HG03135 (cell line): ENCODE results near the gene GADD45B.
"Not testable (repeated sequence)": the region's sequence is repeated elsewhere in the genome, so short reads cannot be mapped to it uniquely, and the experiment has no call there.

Experiments used
- ATAC-seq: cut with Tn5 transposase; IDR thresholded peaks from one replicate; pipeline ENCODE4 v1.9.1; 2021; ENCODE audit warnings: mild to moderate bottlenecking, moderate library complexity; ENCODE audit not compliant: unreplicated experiment

The GADD45B gene

DNA sequence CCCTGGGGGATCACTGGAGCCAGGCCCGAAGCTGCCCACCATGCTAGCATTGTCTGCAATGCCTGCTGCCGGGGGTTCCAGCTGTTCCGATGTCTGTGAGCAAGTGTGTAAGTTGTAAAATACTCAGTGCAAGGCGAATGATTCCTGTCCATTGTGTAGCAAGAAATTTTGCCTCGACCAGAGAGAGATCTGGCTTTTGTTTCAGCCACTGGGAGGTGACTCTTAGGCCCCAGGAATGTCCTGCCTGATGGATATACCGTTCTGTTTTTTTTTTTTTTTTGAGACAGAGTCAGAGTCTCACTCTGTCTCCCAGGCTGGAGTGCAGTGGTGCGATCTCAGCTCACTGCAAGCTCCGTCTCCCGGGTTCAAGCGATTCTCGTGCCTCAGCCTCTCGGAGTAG, 7.3 kb upstream of the GADD45B start:
- no peak for ATAC-seq

DNA sequence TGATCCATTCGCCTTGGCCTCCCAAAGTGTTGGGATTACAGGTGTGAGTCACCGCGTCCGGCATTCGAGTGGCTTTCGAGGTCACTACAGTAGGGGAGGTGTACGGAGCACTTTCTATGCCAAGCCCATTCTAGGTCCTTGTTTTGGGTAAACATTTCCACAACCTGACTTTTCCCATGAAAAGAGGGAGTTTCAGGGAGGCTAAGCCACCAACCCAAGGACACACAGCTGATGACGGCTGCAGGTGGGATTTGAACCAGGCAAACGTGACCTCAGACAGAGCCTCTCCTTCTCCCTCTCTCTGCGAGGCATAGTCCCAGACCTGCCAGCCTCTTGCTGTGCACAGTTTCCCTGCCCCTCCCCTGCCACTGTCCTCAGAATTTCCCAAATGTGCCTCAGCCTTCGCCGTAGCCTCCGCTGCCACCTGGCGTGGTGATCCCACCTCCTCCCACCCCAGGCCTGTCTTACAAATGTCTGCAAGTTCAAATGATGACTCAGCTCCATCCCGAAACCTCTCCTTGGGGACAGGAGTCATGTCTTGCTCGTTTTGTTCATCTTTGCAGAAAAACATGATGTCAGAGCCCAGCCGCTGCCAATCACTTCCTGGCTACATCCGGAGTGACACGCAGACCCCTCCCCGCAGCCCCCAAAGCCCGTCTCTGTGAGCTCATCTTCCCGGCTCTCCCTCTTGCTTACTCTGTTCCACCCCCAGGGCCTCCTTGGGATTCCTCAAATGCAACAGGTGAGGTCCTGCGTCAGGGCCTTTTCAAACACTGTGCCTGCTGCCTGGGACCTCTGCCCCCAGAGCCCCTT, 6.6 kb upstream of the GADD45B start:
- ATAC-seq, result no peak

- ATAC-seq, result not testable (repeated sequence)
These were observed 6.1 kb upstream of the GADD45B start for GRCh38 chr19:2469915-2470200.

- ATAC-seq, result peak; percentile 24
These were observed 1.5 kb upstream of the GADD45B start for GRCh38 chr19:2474232-2475017.

DNA sequence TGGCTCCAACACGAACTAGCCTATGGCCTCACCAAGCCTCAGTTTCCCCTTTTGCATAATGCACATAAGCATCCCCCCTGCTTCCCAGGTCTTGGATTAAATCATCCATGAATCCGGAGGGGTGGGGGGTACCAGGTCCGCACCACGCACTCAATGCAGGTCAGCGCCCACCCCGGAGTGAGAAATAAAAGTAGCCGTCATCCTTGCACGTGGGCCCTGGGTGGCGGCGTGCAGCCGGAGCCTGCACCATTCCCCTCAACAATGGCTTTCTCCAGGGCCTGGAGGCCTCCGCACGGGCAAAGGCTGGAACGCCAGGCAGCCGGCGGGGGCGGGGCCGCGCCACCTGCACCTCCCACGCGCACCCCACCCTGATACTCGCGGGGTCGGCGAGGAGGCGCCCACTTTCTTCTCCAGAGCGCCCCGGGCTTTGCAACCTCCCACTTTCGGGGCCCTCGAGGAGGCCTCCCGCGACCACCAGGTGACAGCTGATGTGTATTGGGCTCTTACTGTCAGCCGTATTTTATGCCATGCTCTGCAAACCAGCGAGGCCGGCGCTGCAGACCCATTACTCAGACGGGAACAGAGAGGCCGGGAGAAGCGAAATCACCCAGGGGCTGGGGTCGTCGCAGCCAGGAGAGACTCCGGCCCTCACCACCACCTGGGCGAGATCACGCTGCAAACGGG, 767 bp upstream of the GADD45B start:
- peak; percentile 8 for ATAC-seq

- no peak for ATAC-seq
These were observed 669 bp downstream of the GADD45B start for GRCh38 chr19:2476451-2477140.

DNA sequence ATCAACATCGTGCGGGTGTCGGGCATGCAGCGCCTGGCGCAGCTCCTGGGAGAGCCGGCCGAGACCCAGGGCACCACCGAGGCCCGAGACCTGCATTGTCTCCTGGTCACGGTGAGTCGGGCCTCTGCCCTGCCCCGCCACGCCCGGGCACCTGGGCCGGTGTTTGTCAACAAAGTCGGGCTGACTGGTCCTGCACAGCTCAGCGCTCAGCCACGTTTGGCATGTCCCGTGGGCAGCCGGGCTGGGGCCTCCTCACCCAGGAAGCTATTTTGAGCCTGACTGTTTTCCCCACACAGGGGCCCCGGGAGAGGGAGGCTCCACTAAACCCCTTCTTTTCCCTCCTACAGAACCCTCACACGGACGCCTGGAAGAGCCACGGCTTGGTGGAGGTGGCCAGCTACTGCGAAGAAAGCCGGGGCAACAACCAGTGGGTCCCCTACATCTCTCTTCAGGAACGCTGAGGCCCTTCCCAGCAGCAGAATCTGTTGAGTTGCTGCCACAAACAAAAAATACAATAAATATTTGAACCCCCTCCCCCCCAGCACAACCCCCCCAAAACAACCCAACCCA, 1.3 kb downstream of the GADD45B start:
- ATAC-seq, result no peak

DNA sequence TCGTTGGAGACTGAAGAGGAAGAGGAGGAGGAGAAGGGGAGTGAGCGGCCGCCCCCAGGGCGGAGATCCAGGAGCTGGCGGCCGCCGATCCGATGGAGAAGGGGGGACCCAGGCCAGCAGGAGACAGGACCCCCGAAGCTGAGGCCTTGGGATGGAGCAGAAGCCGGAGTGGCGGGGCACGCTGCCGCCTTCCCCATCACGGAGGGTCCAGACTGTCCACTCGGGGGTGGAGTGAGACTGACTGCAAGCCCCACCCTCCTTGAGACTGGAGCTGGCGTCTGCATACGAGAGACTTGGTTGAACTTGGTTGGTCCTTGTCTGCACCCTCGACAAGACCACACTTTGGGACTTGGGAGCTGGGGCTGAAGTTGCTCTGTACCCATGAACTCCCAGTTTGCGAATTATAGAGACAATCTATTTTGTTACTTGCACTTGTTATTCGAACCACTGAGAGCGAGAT, 1.8 kb downstream of the GADD45B start:
- no peak for ATAC-seq

- no peak for ATAC-seq
These were observed 2.4 kb downstream of the GADD45B start for GRCh38 chr19:2478278-2478755.

DNA sequence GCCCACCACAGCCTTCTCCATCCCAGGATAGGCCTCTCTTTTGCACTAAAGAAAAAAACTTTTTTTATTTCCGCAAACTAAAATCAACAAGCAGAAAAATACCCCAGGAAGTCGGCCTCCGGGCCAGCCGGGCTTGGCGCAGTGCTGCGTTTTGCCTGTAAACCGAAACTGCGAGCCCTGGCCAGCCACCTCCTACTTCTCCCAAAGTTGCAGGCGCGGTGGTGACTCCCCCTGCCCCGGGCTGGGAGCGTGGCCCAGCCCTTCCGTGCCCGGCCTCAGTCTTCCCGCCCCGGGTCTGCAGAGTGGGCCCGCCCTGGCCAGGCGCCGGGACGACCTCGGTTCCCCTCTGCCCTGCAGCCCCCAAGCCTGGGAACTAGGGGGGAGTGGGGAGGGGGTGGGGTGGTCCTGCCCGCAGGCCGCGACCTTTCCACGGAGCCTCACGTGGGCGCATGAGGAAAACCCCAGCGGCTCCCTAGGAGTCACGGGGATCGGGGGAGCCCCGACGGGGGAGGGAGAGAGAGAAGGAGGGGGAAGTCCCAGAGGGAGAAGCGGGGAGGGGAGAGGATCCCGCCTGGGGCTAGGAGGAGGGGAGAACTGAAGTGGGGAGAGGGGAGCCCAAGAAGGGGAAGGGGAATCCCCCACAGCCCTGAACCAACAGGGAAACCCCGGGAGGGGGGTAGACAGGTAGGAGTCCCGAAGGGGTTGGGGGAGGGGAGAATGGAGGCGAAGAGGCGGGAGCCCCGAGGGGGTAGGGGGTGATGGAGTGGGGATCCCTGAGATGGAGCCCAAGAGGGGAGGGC, 3.0 kb downstream of the GADD45B start:
- no peak for ATAC-seq

DNA sequence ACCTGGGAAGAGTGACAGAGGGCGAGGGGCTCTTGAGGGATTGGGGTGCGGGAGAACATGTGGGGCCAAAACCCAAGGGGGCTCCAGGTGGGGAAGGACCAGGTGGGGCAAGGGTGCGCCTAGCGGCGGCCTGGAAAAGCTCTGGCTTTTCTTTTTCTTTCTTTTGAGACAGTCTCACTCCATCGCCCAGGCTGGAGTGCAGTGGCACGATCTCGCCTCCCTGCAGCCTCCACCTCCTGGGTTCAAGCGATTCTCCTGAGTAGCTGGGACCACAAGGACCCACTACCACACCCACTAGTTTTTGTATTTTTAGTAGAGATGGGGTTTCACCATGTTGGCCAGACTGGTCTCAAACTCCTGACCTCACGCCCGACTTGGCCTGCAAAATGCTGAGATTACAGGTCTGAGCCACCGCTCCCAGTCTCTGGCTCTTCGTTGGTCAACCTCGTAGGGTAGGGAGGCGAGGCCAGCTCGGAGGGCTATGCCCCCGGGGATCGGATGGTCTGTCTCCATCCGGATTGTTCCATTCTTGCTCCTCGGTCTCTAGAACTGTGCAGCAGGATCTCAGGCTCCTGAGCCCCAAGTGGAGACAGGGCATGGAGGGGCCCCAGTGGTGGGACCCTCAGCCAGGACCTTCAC, 3.7 kb downstream of the GADD45B start:
- no peak for ATAC-seq

- ATAC-seq, result no peak
These were observed 5.5 kb downstream of the GADD45B start for GRCh38 chr19:2481466-2481865.

DNA sequence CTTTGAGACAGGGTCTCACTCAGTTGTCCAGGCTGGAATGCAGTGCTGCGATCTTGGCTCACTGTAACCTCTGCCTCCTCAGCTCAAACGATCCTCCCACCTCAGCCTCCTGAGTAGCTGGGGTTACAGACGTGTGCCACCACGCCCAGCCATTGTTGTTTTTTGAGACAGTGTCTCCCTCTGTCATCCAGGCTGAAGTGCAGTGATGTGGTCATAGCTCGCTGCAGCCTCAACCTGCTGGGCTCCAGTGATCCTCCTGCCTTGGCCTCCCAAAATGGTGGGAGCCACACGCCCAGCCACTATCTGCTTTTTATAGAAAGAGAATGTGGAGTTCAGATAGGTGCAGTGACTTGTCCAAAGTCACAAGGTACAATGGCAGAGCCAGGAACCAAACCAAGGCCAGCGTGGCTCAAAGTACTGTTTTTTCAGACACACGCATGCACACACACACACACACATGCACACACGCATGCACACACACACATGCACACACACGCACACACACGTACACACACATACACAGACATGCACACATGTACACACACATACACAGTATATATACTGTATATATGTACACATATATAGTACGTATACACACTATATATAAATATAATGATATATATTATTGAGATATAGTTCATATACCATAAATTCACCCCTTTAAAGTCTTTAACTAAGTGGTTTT, 6.6 kb downstream of the GADD45B start:
- ATAC-seq, result no peak

DNA sequence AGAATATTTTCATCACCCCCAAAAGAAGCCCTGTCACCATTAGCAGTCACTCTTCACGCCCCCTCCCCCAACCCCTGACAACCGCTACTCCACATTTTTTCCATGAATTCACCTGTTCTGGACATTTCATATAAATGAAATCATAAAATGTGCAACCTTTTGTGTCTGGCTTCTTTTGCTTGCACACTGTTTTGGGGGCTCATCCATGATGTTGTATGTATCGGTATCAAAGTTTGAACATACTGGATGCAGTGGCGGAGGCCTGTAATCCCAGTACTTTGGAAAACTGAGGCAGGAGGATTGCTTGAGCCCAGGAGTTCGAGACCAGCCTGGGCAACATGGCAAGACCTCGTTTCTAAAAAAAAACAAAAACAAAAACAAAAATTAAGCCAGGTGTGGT, 7.2 kb downstream of the GADD45B start:
- ATAC-seq, result no peak

GRCh38 chr19:2483484-2484151, 7.7 kb downstream of the GADD45B start:
- ATAC-seq, result no peak

DNA sequence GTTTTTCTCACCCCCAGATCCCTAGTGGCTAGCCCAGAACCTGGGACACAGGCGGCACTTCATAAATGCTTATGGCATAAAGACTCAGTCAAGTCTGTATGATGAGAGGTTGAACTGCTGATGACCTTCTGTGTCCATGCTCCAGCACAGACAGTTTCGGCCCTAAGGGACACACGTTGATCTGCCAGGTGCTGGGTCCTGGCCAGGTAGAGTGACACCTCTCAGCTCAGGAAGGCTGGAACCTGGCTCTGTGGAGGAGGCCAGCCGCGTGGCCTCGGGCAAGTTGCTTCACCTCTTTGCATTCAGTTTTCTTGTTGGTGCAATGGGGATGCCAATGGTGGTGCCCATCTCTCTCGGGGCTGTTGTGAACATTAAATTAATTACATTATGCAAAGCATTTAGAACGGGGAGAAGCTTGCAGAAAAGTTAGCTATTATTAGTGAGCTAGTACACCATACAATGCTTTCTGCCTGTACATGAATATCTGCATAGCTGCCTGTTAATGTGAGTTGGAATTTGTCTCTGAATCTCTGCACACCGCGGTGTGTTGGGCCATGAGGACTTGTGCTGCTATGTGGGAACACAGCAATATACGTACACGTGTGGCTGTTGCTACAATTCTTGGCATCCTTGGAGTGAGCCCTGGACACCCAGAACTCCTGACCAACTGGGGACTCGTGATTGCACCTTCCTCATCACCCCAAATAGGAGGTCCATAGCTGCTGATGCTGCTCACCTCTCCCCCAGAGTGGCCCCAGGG, 8.4 kb downstream of the GADD45B start:
- ATAC-seq, result no peak

DNA sequence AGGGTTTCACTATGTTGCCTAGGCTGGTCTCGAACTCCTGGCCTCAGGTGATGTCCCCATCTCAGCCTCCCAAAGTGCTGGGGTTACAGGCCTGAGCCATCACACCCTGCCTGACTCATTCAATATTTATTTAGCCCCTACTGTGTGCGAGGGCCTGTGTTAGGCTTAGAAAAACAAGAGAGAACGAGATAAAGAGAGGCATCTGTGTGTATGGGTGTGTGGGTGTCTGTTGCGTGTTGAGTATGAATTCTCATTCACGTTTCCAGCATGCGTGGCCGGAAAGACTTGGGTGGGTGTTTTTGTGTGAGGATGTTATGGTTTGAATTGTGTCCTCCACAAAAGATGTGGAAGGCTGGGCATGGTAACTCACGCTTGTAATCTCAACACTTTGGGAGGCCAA, 9.5 kb downstream of the GADD45B start:
- ATAC-seq, result no peak

GRCh38 chr19:2487090-2487489, 11.2 kb downstream of the GADD45B start:
- no peak for ATAC-seq
